Panc1 (cell line): ENCODE results near the gene NOX3.

Source experiments
- SIN3A ChIP-seq: IDR thresholded peaks from 2 replicates; pipeline ENCODE4 v1.6.1; 2012; ENCODE audit warnings: low read depth, mild to moderate bottlenecking, low read length, moderate library complexity, borderline replicate concordance; ENCODE audit not compliant: insufficient read depth
- TF ChIP-seq, protein P1 (sequence below): fragments of 450-650 bp; IDR thresholded peaks from 2 replicates; pipeline ENCODE4 v1.5.1; 2017; ENCODE audit warnings: mild to moderate bottlenecking
- TF ChIP-seq, protein P2 (sequence below), 2 experiments: IDR thresholded peaks; 2 replicates each; pipeline ENCODE4 v1.6.1; 2011 to 2012; ENCODE audit warnings: low read depth in 2 of 2, control low read depth in 1 of 2, low read length in 1 of 2, mild to moderate bottlenecking in 1 of 2, moderate library complexity in 1 of 2; ENCODE audit not compliant: insufficient read depth in 1 of 2

DNA sequence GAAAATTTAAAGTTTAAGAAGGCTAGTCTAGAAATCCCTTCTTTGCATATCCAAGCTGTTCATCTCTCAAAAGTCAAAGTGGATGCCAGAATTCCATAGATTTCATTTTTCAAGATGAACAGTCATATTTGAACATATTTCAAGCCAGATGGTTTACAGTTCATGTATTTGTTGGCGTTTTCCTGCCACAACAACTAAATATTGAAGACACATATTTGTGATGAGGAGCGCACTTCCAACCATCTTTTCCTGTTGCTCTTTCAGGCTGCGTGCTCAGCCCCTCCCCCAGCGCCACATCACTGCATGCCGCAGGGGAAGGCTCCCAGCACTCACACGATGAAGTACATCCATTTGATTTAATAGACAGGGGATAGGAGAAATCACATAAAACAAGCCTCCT is 5.9 kb upstream of the NOX3 start:
- TF ChIP-seq, protein P1, sequence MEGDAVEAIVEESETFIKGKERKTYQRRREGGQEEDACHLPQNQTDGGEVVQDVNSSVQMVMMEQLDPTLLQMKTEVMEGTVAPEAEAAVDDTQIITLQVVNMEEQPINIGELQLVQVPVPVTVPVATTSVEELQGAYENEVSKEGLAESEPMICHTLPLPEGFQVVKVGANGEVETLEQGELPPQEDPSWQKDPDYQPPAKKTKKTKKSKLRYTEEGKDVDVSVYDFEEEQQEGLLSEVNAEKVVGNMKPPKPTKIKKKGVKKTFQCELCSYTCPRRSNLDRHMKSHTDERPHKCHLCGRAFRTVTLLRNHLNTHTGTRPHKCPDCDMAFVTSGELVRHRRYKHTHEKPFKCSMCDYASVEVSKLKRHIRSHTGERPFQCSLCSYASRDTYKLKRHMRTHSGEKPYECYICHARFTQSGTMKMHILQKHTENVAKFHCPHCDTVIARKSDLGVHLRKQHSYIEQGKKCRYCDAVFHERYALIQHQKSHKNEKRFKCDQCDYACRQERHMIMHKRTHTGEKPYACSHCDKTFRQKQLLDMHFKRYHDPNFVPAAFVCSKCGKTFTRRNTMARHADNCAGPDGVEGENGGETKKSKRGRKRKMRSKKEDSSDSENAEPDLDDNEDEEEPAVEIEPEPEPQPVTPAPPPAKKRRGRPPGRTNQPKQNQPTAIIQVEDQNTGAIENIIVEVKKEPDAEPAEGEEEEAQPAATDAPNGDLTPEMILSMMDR, result no peak
- TF ChIP-seq, protein P2, sequence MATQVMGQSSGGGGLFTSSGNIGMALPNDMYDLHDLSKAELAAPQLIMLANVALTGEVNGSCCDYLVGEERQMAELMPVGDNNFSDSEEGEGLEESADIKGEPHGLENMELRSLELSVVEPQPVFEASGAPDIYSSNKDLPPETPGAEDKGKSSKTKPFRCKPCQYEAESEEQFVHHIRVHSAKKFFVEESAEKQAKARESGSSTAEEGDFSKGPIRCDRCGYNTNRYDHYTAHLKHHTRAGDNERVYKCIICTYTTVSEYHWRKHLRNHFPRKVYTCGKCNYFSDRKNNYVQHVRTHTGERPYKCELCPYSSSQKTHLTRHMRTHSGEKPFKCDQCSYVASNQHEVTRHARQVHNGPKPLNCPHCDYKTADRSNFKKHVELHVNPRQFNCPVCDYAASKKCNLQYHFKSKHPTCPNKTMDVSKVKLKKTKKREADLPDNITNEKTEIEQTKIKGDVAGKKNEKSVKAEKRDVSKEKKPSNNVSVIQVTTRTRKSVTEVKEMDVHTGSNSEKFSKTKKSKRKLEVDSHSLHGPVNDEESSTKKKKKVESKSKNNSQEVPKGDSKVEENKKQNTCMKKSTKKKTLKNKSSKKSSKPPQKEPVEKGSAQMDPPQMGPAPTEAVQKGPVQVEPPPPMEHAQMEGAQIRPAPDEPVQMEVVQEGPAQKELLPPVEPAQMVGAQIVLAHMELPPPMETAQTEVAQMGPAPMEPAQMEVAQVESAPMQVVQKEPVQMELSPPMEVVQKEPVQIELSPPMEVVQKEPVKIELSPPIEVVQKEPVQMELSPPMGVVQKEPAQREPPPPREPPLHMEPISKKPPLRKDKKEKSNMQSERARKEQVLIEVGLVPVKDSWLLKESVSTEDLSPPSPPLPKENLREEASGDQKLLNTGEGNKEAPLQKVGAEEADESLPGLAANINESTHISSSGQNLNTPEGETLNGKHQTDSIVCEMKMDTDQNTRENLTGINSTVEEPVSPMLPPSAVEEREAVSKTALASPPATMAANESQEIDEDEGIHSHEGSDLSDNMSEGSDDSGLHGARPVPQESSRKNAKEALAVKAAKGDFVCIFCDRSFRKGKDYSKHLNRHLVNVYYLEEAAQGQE (IDR thresholded peaks at IDR 0.05; ENCODE audit: insufficient read depth in 1 of 2, low read depth in 2 of 2, low read length in 1 of 2), result no peak
- TF ChIP-seq SIN3A, result no peak
